PC-3 (cell line): ENCODE measurements around the gene FCN2. TPM values are rescaled to one million over a fixed set of nuclear protein-coding genes. Genes with fewer than 3 reads are reported as not detected.

Experiments used
- ATAC-seq: fragments of 200-7000 bp; cut with Tn5 transposase; 2 replicates; pipeline ENCODE4 v1.9.1; 2020; ENCODE audit warnings: mild to moderate bottlenecking, moderate library complexity
- BruUV-seq: library from RNA; stranded (reverse); fragments of 400-500 nt; replicated peaks from 2 replicates; lab custom pipeline; 2021; lab: Mats Ljungman, UMichigan
- CTCF ChIA-PET: fragments of 300-600 bp; sonication (Branson Sonifier 250); formaldehyde crosslinking; loops from one replicate; lab custom pipeline; 2022; ENCODE audit warnings: antibody characterized with exemption; lab: Charles Lee
- POLR2A ChIA-PET: fragments of 300-600 bp; sonication (Branson Sonifier 250); formaldehyde crosslinking; loops from one replicate; lab custom pipeline; 2022; ENCODE audit warnings: antibody characterized with exemption; ENCODE audit not compliant: unreplicated experiment; lab: Charles Lee
- DNase-seq: peaks from one replicate; pipeline ENCODE4 v3.0.0-alpha.2; 2015
- H2AFZ ChIP-seq: fragments of 300-600 bp; sonication (generic); 2 replicates; pipeline ENCODE4 v1.6.0; 2016; ENCODE audit warnings: antibody characterized with exemption, low read length
- H3F3A ChIP-seq: fragments of 300-600 bp; sonication (generic); one replicate; pipeline ENCODE4 v1.6.0; 2017; ENCODE audit warnings: antibody characterized with exemption, low read length, control low read depth, mild to moderate bottlenecking; ENCODE audit not compliant: unreplicated experiment
- H3K27ac ChIP-seq: fragments of 300-600 bp; sonication (generic); 2 replicates; pipeline ENCODE4 v1.5.1; 2016; ENCODE audit warnings: mild to moderate bottlenecking, low read length
- H3K27me3 ChIP-seq: fragments of 300-600 bp; sonication (generic); 2 replicates; pipeline ENCODE4 v1.6.1; 2016; ENCODE audit warnings: low read length, mixed read lengths
- H3K36me3 ChIP-seq: fragments of 300-600 bp; sonication (generic); 2 replicates; pipeline ENCODE4 v1.6.1; 2016; ENCODE audit warnings: low read depth, mixed run types, low read length, mixed read lengths
- H3K4me1 ChIP-seq: fragments of 300-600 bp; sonication (generic); 2 replicates; pipeline ENCODE4 v1.5.1; 2016; ENCODE audit warnings: low read length; ENCODE audit not compliant: insufficient read depth
- H3K4me2 ChIP-seq: fragments of 300-600 bp; sonication (generic); 2 replicates; pipeline ENCODE4 v1.6.0; 2016; ENCODE audit warnings: low read length
- H3K4me3 ChIP-seq: fragments of 300-600 bp; sonication (generic); 2 replicates; pipeline ENCODE4 v1.5.1; 2016; ENCODE audit warnings: mild to moderate bottlenecking, low read length, mixed read lengths
- H3K79me2 ChIP-seq: fragments of 300-600 bp; sonication (generic); 2 replicates; pipeline ENCODE4 v1.6.1; 2017; ENCODE audit warnings: low read length, mixed read lengths
- H3K9ac ChIP-seq: fragments of 300-600 bp; sonication (generic); 2 replicates; pipeline ENCODE4 v1.6.0; 2016; ENCODE audit warnings: mild to moderate bottlenecking, low read length
- H3K9me2 ChIP-seq: fragments of 300-600 bp; sonication (generic); replicated peaks from 2 replicates; pipeline ENCODE4 v1.6.1; 2016; ENCODE audit warnings: mixed run types, low read length, mixed read lengths
- H3K9me3 ChIP-seq: fragments of 300-600 bp; sonication (generic); 2 replicates; pipeline ENCODE4 v1.6.1; 2016; ENCODE audit warnings: low read length, mixed read lengths
- H4K20me1 ChIP-seq: fragments of 300-600 bp; sonication (generic); 2 replicates; pipeline ENCODE4 v1.6.1; 2016; ENCODE audit warnings: low read length, mixed read lengths
- CTCF ChIP-seq: fragments of 300-600 bp; sonication (generic); conservative IDR thresholded peaks from 2 replicates; pipeline ENCODE4 v1.5.1; 2017; ENCODE audit warnings: antibody characterized with exemption, low read depth, mild to moderate bottlenecking, low read length
- EZH2 ChIP-seq: fragments of 300-600 bp; sonication (generic); IDR thresholded peaks from one replicate; pipeline ENCODE4 v1.6.1; 2017; ENCODE audit warnings: antibody characterized with exemption, mild to moderate bottlenecking, low read length; ENCODE audit not compliant: unreplicated experiment
- EZH2phosphoT487 ChIP-seq: fragments of 300-600 bp; sonication (generic); IDR thresholded peaks from 2 replicates; pipeline ENCODE4 v1.6.1; 2018; ENCODE audit warnings: mild to moderate bottlenecking, antibody characterized with exemption, low read length, borderline replicate concordance
- intact Hi-C: fragments of 100-400 bp; cut with micrococcal nuclease; formaldehyde crosslinking; loops from 2 replicates; pipeline ENCODE4 v1.9.0; 2023
- total RNA-seq: library from RNA; depleted of rRNA; stranded (reverse); fragments of >200 nt; gene quantifications from 2 replicates; pipeline ENCODE4 v1.2.3, GENCODE V29; 2014

The FCN2 gene
- total RNA-seq, 1 experiment from 2014 or later: not detected

- Histone ChIP-seq H2AFZ (no peak overlapping the region), H3K27ac (no peak overlapping the region), H3K9me3 (no peaks in the 10 kb centered on the region), H3K4me1 (no peaks in the 10 kb centered on the region), H3K27me3 (peaks cover 8% of the 10 kb centered on the region; the same call in 1 of the 2 replicates), H4K20me1 (no peaks in the 10 kb centered on the region), H3K4me2 (no peak overlapping the region), H3F3A (no peaks in the 10 kb centered on the region), H3K79me2 (no peaks in the 10 kb centered on the region), H3K36me3 (no peaks in the 10 kb centered on the region), H3K9ac (no peak overlapping the region), H3K4me3 (no peak overlapping the region), H3K9me2 (no peaks in the 10 kb centered on the region)
- no peak for TF ChIP-seq CTCF
- TF ChIP-seq EZH2phosphoT487: no peak
- TF ChIP-seq EZH2: no peak
- BruUV-seq: no TSS peak
- POLR2A ChIA-PET: no interaction called here
- CTCF ChIA-PET: no interaction called here
- DNase-seq (no peak), ATAC-seq (no peak)
- intact Hi-C loops: no loop called here
These were observed 1.7 kb downstream of the FCN2 start for GRCh38 chr9:134882204-134882785.

GRCh38 chr9:134883040-134883782, 2.6 kb downstream of the FCN2 start:
- no peaks in the 10 kb centered on the region for H3K79me2 ChIP-seq
- H3K27ac ChIP-seq: no peak overlapping the region
- H3K9me3 ChIP-seq: no peaks in the 10 kb centered on the region
- H3K4me3 ChIP-seq: no peak overlapping the region
- no peaks in the 10 kb centered on the region for H3K4me1 ChIP-seq
- no peak for ATAC-seq
- H2AFZ ChIP-seq: no peak overlapping the region
- DNase-seq: no peak
- no TSS peak for BruUV-seq
- no peak overlapping the region for H3K4me2 ChIP-seq
- H3F3A ChIP-seq: no peaks in the 10 kb centered on the region
- CTCF ChIA-PET: no interaction called here
- 0 out of 2 replicates have a peak, but pooled peaks cover 9% of the 10 kb centered on the region for H3K27me3 ChIP-seq
- H3K9me2 ChIP-seq: no peaks in the 10 kb centered on the region
- no peaks in the 10 kb centered on the region for H3K36me3 ChIP-seq
- TF ChIP-seq CTCF (no peak), EZH2 (no peak), EZH2phosphoT487 (no peak)
- H3K9ac ChIP-seq: no peak overlapping the region
- H4K20me1 ChIP-seq: no peaks in the 10 kb centered on the region
- intact Hi-C loops: no loop called here
- POLR2A ChIA-PET: no interaction called here

- Histone ChIP-seq H3K4me3 (no peak overlapping the region), H3K4me2 (no peak overlapping the region), H3F3A (no peaks in the 10 kb centered on the region), H3K27ac (no peak overlapping the region), H4K20me1 (no peaks in the 10 kb centered on the region), H3K36me3 (no peaks in the 10 kb centered on the region), H3K9me3 (no peaks in the 10 kb centered on the region), H2AFZ (no peak overlapping the region), H3K9me2 (no peaks in the 10 kb centered on the region), H3K4me1 (no peaks in the 10 kb centered on the region), H3K79me2 (no peaks in the 10 kb centered on the region), H3K27me3 (0 out of 2 replicates have a peak, but pooled peaks cover 9% of the 10 kb centered on the region), H3K9ac (no peak overlapping the region)
- DNase-seq (no peak), ATAC-seq (no peak)
- intact Hi-C loops: no loop called here
- POLR2A ChIA-PET: no interaction called here
- TF ChIP-seq CTCF: no peak
- TF ChIP-seq EZH2: no peak
- TF ChIP-seq EZH2phosphoT487: no peak
- CTCF ChIA-PET: no interaction called here
- BruUV-seq: no TSS peak
These were observed 3.9 kb downstream of the FCN2 start for GRCh38 chr9:134884492-134884891.
